Stimulated activated CD4-positive, alpha-beta T cell treated with anti-CD3 and anti-CD28 coated beads, Interleukin-2, amount 100 ng/mL, for 4 hours (primary cell): Measurements from ENCODE around the gene FAM83D.

Experiments used
- DNase-seq: peaks from one replicate; pipeline ENCODE4 v3.0.0-alpha.2; 2020; ENCODE audit warnings: low read depth

Gene FAM83D

DNA sequence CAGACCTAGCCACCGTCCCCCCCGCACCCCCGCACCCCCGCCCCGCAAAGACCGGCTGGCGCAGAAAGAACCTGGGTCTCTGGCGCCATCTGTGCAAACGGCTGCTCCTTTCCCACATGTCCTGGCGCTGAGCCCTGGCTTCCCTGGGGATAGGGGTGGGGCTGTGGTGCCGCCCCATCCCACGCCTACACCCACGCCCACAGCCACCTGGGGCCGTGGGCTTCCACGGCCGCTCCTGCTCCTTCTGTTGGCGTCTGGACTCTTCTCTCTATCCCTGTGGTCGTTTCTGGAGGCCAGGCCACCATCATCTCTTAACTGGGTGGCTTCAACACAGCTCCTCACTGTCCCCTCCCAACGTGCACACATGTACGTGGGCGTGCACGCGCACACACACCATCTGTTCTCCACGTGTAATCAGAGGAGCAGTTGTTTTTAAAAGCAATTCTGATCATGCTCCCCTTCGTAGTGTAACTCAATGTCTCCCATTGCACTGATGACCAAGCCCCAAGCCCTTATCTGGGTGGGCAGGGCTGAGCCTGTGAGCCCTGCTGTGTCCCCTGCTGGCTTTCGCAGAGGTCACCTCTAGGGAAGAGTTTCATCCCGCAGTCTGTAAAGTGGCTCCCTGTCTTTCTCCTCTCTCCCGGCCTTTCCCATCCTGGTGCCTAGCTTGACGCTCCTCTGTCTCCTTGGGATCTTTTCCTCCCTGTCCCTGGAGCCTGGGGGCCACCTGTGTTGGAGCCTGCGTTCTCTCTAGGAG lies 31.9 kb upstream of the FAM83D start:
- DNase-seq: no peak

DNA sequence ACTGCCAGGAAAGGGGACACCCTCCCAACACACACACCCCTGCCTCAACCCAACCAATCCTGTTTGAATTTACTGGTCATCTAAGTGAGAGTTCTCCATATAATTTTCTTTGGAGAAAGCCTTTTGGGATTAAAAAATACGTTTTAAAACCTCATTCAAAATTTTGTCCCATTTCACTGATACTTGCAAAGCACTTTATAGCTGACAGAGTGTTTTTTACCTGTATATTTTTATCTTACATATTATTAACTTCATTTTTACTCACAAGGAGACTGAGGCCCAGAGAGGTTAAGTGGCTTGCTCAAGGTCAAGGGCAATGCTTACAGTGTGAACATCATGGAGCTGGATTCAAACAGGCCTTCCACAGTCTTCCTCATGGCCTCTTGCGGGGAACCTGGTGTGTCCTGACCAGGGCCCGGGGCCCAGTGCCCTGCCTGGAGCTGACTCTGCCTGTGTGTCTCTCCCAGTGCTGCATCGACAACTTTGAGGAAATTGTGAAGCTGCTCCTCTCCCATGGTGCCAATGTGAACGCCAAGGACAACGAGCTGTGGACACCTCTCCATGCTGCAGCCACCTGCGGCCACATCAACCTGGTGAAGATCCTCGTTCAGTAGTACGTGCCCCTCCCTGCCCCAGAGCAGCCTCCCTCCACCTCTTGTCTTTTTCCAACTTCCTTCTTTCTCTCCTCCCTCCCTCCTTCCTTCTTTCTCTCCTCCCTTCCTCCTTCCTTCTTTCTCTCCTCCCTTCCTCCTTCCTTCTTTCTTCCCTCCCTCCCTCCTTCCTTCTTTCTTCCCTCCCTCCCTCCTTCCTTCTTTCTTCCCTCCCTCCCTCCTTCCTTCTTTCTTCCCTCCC lies 30.9 kb upstream of the FAM83D start:
- no peak for DNase-seq

DNA sequence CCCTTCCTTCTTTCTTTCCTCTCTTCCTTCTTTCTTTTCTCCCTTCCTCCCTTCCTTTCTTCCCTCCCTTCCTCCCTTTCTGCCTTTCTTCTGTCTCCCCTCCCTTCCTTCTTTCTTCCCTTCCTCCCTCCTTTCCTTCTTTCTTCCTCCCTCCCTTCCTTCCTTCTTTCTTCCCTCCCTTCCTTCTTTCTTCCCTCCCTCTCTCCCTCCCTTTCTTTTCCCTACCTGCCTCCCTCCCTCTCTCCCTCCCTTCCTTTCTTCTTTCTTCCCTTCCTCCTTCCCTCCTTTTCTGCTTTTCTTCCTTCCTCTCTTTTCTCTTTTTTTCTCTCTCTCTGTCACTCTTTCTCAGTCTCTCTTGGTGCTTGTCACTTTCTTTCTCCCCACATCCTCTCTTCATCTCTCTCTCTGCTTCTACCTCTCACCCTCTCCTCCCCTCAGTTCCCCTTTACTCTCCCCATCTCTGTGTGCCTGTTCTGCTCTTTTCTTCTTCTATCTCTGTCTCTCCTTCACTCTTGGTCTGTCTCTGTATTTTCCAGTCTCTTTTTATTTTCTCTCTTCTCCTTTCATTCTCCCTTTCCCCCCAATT lies 30.1 kb upstream of the FAM83D start:
- no peak for DNase-seq

DNA sequence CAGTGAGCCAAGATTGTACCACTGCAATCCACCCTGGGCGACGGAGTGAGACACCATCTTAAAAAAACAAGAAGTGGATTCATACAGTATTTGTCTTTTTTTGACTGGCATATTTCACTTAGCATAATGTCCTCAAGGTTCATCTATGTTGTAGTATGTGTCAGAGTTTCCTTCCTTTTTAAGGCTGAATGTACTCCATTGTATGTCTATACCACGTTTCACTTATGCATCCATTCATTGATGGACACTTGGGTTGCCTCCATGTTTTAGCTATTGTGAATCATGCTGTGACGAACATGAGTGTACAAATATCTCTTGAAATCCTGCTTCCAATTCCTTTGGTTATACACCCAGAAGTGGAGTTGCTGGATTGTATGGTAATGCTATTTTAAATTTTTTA lies 28.9 kb upstream of the FAM83D start:
- no peak for DNase-seq

DNA sequence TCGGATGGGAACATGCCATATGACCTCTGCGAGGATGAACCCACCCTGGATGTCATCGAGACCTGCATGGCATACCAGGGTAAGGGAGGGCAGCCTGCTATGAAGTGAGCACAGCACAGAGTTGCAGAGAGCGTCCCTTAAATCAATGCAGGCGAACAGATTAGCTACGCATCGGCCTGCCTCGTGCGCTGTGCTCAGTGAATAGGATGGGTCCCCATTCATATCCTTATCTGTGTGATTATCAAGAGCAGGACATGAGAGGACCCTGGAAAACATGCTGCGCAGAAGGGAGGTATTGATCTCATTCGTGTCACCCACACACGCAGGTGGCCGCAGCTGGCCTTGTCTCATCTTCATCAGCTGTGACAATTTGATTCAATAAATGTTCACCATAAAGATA lies 25.6 kb upstream of the FAM83D start:
- DNase-seq: no peak

DNA sequence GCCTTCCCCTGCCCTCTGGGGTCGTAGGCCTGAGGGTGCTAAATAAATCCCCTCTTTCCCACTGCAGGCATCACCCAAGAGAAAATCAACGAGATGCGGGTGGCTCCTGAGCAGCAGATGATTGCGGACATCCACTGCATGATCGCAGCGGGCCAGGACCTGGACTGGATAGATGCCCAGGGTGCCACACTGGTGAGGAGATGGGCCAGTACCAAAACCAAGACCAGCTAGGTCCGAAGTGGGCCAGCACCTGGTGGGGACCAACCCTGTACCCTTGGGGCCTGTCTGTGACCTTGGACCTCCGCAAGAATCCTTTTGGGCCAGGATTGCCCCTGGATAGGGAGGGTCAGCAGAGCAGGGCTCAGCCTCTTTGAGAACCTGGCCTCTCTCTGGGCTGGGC lies 23.6 kb upstream of the FAM83D start:
- DNase-seq: no peak

DNA sequence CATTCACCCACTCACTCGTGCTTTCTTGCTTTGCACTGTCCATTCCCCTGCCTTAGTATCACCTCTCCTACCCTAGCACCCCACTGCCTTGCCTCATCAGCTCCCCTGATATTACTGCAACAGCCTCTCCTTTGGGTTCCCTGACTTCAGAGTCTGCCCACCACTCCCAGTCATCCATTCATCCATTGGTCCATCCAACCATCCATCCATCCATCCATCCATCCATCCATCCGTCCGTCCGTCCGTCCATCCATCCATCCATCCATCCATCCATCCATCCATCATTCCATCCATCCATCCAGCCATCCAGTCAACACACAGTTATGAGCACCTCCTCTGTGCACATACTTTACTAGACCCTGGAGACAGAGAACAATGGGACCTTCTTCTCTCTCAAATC lies 22.9 kb upstream of the FAM83D start:
- DNase-seq: no peak

DNA sequence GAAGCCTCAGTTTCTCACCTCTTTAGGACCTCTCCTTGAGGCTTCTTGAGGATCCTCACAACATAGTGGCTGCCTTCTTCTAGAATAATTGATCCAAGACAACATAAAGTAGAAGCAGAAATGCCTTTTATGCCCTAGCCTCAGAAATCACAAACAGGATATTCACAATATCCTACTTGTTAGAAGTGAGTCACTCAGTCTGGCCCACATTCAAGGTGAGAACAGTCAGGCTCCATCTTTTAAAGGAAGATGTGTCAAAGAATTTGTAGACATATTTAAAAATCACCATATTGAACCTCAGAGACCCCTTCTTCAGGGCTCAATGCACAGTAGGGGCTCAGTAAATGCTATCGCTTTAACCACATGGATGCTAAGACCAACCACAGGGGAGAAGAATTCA lies 20.8 kb upstream of the FAM83D start:
- DNase-seq: no peak

DNA sequence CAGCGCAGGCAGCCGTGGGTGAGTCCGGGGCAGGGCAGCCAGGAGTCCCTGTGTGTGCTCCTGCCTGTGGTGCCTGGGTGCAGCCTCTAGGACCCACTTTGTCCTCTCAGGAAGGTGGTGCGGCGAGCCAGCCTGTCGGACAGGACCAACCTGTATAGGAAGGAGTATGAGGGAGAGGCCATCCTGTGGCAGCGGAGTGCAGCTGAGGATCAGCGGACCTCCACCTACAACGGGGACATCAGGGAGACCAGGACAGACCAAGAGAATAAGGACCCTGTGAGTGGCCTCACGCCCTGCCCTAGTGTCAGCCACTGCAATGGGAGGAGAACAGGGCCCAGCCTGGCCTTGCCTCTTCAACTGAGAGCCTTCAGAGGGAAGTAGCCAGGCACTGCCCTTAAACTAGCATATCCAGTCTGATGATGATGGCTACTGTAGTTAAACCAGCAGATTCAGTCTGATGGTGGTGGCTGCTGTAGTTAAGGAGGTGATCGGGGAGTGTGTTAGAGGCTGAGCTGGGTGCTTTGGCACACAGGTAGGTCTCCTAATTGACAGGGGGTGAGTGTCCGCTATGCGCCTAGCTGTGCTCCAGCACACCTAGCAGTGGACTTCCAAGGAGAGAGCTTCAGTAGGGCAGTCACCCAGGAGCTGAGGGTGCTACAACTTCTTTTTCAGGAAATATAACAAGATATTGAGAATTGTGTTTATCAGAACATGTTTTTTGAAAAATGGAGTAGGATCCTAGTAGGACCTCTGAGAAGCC lies 18.1 kb upstream of the FAM83D start:
- DNase-seq: no peak

DNA sequence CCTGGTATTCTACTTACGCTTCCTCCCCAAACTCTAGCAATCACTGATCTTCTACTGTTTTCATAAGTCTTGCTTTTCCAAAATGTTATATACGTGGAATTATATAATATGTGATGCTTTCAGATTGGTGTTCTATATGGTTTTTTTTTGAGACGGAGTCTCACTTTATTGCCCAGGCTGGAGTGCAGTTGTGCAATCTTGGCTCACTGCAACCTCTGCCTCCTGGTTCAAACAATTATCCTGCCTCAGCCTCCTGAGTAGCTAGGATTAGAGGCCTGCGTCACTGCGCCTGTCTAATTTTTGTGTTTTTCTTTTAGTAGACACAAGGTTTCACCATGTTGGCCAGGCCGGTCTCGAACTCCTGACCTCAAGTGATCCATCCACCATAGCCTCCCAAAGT lies 10.9 kb upstream of the FAM83D start:
- DNase-seq: no peak

DNA sequence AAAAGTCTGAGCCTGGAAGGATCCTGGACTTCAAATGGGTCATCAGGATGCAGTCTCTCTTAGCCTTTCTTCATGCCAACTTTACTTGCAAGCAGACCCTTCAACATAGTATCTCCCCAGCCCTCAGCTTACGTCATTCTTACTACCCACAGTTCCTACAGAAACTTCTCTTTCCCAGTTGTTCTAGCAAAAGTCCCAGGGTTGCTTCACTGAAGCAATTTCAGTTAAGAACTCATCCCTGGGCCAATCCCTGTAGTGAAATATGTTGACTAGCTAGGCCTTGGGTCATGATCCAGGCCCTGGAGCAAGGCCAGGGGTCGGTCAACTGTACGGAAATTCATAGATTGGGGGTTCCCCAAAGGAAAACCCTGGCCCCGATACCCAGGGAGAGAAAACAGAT lies 8.6 kb upstream of the FAM83D start:
- DNase-seq: no peak

DNA sequence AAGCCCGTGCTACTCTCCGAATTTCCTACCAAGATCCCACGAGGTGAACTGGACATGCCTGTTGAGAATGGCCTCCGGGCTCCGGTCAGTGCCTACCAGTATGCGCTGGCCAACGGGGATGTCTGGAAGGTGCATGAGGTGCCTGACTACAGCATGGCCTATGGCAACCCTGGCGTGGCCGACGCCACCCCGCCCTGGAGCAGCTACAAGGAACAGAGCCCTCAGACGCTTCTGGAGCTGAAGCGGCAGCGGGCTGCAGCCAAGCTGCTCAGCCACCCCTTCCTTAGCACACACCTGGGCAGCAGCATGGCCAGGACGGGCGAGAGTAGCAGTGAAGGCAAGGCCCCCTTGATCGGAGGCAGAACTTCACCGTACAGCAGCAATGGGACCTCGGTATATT lies 8.0 kb upstream of the FAM83D start:
- no peak for DNase-seq

DNA sequence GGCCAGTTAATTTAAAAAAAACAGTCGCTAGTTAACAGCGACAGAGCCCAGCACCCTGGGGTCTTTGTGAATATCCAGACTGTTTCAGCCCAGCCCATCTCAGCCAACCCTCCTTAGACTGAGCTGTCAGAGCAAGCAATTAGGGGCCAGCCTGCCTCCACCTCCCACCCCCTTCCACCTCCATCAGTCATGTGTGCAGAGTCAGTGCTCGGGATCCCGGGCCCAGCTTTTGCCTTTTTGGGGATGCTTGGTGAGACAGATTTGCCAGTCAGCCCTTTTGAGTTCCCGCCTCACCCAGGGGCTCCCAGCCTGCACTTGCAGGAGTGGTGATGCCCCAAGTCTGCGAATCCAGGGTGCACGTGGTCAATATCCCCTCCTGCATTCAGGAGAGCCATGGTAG lies 6.5 kb upstream of the FAM83D start:
- DNase-seq: no peak

DNA sequence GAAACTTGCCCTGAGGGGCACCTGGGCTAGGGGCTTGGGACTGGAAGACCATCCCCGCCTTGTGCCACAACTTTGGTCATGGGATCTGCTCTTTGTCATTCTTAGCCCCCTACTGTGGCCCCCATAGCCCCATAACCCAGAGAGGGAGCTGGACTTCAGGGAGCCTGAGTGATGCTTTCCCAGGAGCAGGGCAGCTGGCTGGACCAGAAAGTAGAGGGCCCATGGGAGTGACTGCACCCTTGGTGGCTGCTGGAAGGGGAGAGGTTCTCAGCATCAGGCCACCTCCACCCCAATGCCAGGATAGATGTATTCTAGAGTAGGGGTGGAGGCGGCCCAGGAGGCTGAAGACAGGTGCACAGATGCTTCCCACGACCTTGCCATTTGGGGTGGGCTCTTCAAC lies 5.8 kb upstream of the FAM83D start:
- no peak for DNase-seq

DNA sequence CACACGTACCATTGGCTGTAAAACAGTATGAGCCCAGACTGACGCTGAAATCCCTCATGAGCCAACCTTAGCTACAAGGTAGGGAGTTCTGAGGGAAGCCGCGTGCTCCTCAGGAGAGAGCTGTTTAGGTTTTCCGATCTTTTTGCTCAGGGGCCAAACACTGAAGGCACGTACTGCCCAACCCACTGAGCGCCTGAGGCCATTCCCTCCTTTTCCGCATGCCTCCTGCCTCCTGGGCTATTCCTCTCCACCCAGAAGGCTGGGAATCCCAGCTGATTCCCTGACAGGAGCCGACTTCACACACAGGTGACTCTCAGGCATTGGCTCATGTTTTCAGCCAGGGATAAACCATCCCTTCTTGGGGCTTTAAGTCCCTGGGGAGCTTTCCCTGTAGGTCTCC lies 5.4 kb upstream of the FAM83D start:
- no peak for DNase-seq

DNA sequence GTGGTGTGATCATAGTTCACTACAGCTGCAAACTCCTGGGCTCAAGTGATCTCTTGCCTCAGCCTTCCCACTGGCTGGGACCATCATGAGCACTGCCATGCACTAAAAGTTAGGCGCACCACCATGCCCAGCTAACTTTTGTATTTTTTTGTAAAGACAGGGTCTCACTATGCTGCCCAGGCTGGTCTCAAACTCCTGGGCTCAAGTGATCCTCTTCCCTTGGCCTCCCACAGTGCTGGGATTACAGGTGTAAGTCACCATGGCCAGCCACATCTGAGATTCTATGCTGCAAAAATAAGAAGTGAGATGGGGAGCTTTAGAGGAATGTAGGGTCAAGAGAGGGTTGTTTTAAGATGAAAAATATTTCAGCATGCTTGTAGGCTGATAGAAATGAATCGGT lies 1.5 kb upstream of the FAM83D start:
- DNase-seq: no peak

DNA sequence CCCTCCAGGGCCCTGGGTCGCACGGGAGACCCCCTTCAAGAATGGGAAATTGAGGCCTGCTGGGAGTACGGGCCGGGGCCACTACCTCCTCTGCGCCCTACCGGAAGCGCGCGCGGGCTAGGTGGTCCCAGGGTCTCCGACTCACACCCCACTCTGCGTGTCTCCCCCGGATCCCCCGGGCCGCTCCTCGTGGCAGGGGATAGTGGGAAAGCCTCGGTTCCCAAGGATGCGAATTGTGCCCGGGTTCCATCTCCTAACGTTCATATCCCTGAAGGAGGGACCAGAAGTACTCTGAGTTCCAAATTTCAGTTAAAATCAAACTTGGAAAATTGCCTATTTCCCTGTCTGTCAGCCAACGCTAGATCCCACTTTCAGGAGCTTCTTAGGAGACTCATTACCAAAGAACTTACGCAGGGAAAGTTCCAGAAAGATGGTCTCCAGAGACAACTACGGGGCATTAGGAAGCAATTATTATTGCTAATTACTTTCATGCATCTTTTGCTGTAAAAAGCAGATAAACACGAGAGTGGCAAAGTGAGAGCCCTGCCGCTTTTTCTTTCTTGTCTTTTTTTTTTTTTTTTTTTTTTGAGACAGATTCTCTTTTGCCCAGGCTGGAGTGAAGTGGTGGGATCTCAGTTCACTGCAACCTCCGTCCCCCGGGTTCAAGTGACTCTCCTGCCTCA lies 858 bp downstream of the FAM83D start:
- no peak for DNase-seq

DNA sequence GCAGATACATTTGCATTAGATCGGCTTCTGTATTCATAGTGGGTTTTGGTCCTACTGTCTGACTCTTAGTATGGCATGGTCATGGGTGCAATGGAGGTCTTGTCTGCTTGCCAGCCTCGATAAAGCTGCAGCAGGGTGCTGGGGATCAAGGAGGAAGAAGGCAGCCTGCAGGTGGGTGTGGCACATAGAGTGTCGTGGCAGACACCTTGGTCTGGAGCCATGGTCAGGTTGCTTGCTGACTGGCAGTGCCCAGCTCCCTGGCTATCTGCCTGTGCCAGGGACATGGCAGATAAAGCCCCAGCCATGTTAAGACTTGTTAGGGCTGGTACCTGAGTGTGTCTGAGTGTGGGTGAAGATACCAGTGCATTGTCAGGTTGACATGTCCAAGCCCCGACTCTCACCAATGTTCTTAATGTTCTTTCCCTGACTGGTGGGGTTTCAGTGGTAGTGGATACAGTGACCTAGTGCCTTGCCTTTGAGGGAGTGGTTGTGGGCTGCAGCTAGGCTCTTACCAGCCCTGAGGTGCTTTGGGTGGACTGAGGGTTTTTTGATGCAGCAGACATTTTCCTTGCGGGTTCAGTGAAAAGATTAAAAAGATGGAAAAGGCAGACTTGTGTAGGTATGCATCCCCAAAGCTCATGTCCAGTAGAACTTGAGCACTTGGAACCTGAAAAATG lies 1.8 kb downstream of the FAM83D start:
- DNase-seq: no peak

DNA sequence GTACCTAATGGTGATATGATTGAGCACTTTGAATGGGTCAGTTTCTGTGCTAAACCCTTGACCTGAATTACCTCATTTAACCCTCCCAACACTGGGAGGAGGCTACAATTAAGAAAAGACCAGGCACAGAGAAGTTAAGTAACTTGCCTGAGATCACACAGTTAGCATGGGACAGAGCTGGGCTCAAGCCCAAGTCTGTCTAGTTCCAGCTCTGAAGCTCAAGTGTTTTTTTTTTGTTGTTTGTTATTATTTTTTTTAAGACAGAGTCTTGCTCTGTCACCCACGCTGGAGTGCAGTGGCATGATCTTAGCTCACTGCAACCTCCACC lies 4.0 kb downstream of the FAM83D start:
- no peak for DNase-seq

DNA sequence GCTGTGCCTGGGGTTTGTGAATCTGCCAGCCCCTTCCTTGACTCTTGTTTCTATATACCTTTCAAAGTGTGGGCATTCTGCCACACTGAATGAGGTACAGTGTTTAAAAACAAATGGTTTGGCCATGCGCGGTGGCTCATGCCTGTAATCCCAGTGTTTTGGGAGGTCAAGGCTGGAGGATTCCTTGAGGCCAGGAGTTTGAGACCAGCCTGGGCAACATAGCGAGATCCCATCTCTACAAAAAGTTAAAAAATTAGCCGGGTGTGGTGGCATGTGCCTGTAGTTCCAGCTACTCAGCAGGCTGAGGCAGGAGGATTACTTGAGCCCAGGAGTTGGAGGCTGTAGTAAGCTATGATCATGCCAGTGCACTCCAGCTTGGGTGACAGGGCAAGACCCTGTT lies 5.8 kb downstream of the FAM83D start:
- no peak for DNase-seq

DNA sequence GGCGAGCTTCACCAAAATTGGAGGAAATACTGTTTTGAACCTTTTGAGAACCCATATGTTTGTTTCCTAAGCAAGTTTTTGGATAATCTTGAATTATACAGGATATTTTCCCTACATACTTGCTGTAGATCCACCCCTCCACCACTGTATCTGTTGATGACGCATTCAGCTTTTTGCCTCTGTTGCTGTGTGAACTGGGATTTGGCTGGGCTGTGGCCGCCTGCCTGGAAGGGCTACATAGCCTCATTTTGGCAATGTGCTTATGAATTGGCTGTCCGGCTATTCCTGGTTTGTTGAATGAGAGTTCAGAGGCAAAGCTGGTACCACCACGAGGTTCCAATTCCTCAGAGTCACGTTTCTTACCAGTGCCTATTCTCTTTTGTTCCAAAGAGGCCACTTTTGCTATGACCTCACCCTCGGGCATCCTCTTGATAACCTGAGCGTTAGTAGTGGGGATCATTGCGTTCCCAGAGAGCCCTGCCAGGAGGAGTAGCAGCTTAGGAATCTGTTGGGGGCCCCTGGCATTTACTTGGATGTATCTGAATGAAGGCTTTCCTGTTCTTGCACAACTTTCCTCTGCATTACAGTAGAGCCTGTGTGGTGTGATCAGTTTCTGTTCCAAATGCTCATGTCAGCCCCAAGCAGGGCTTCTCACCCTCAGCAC lies 6.4 kb downstream of the FAM83D start:
- DNase-seq: no peak
